ENCODE data around the gene PSMC3. TPM values are rescaled to one million over a fixed set of nuclear protein-coding genes. Genes with fewer than 3 reads are reported as not detected.

Gene PSMC3
- total RNA-seq, 2 experiments from 2014 or later, result 179 TPM

DNA sequence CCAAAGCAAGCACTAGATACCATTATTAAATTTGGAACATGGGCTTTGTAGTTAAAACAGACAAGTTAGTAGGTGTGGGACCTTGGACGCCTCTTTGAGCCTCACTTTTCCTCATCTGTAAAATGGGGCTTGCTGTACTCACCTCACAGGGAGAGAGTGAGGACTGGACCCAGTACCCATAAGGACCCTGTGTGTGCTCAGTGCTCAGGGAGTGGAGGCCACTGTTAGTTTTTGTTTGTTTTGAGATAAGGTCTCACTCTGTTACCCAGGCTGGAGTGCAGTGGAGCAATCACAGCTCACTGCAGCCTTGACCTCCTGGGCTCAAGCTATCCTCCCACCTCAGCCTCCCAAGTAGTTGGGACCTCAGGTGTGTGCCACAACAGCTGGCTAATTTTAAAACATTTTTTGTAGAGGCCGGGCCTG is 13.8 kb upstream of the PSMC3 start:
- H3K4me3 Mint-ChIP-seq, result no peak overlapping the region
- DNase-seq (no peak), ATAC-seq (no peak)
- peaks cover 8% of the 10 kb centered on the region for H3K4me1 Mint-ChIP-seq (ENCODE audit: low read depth)
- no peak overlapping the region for H3K27ac Mint-ChIP-seq
- no peaks in the 10 kb centered on the region for H3K9me3 Mint-ChIP-seq (ENCODE audit: insufficient read depth)
- H3K36me3 Mint-ChIP-seq (ENCODE audit: low read depth), result no peaks in the 10 kb centered on the region
- POLR2A ChIA-PET, result no interaction called here
- CTCF ChIA-PET, result interaction anchor here (1.5 kb wide), 1 partner anchor 14 kb away, joined by 6 read pairs; no protein-coding TSS in a partner anchor
- no peaks in the 10 kb centered on the region for H3K27me3 Mint-ChIP-seq (ENCODE audit: low read depth)

DNA sequence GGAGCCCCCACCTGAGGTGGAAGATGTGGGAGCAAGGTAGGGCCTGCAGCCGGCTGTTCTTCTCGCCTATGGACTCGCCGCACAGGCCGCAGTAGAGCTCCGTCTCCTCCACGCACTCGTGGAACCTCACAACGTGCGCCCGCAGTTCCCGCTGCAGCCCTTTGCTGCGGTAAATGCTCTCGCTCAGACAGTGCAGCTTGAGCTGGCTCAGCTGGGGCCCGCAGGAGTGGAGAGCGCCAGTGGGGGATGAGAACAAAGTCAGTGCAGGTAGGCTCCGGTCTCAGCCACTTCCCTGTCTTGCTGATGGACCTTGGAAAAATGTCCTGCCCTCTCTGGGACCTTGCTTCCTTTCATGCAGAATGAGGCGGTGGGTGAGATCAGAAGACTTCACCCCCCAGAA is 12.5 kb upstream of the PSMC3 start:
- peaks cover 6% of the 10 kb centered on the region for H3K4me1 Mint-ChIP-seq (ENCODE audit: low read depth)
- no peaks in the 10 kb centered on the region for H3K27me3 Mint-ChIP-seq (ENCODE audit: low read depth)
- POLR2A ChIA-PET, result no interaction called here
- ATAC-seq (no peak), DNase-seq (no peak)
- no peak overlapping the region for H3K27ac Mint-ChIP-seq
- H3K9me3 Mint-ChIP-seq (ENCODE audit: insufficient read depth), result no peaks in the 10 kb centered on the region
- no peak overlapping the region for H3K4me3 Mint-ChIP-seq
- CTCF ChIA-PET, result no interaction called here
- H3K36me3 Mint-ChIP-seq (ENCODE audit: low read depth), result no peaks in the 10 kb centered on the region

DNA sequence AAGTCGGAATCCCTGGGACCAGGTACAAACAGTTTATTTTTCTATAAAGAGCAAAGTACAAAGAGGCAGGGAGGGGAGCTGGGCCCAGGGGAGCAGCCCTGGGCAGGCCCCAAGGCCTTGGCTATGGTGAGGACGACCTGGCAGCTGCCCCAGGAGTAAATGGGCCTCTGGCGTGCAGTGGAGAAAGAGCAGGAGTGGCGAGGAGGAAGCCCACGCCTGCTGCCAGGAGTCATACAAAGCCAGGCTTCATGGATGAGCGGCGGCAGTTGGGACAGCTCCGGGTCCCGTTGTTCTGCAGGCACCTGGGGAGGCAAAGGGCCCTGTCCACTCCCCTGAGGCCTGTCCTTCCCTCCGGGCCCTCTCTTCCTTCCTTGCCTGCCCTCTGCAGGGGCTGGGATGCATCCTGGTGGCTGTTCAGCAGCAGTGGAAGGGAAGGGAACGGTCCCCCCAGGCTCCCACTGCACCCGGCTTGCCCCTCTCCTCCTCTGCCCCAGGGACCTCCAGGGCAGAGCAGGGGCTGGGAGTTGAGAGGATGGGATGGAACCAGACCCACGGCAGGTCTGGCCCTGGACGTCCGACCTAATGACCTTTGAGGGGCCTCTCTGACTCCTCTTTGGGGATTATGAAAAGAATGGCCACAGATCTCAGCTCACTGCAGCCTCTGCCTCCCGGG is 11.6 kb upstream of the PSMC3 start:
- CTCF ChIA-PET, result interaction anchor here (1.0 to 1.2 kb wide), 2 partner anchors 26 to 64 kb away, joined by 3 read pairs; no protein-coding TSS in a partner anchor
- no peak for DNase-seq
- Mint-ChIP-seq H3K4me1 (ENCODE audit: low read depth) (no peaks in the 10 kb centered on the region), H3K36me3 (ENCODE audit: low read depth) (no peaks in the 10 kb centered on the region), H3K27me3 (ENCODE audit: low read depth) (peaks cover 4% of the 10 kb centered on the region), H3K4me3 (no peak overlapping the region), H3K9me3 (ENCODE audit: insufficient read depth) (no peaks in the 10 kb centered on the region), H3K27ac (no peak overlapping the region)
- ATAC-seq, result no peak
- POLR2A ChIA-PET, result no interaction called here

DNA sequence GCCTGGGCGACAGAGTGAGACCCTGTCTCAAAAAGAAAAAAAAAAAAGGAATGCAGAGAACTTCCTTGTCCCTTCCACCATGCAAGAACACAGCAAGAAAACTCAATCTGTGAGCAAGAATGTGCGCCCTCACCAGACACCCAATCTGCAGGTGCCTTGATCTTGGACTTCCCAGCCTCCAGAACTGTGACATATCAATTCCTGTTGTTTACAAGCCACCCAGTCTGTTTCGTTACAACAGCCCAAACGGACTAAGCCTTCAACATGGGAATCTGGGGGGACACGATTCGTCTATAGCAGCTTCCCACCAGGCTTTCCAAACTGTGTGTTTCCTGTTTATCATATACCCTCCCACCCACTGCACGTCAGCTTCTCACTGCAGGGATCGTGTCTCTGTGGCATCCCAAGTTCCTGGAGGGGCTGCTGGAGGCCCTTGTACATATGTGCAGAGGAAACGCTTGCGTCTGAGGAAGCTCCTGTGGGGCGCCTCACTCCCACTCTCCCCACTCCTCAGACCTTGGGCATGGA is 11.0 kb upstream of the PSMC3 start:
- Mint-ChIP-seq H3K36me3 (ENCODE audit: low read depth) (no peaks in the 10 kb centered on the region), H3K27ac (no peak overlapping the region), H3K4me3 (no peak overlapping the region), H3K27me3 (ENCODE audit: low read depth) (peaks cover 4% of the 10 kb centered on the region), H3K9me3 (ENCODE audit: insufficient read depth) (no peaks in the 10 kb centered on the region), H3K4me1 (ENCODE audit: low read depth) (no peaks in the 10 kb centered on the region)
- no peak for ATAC-seq
- CTCF ChIA-PET, result interaction anchor here (1.0 to 1.2 kb wide), 2 partner anchors 25 to 63 kb away, joined by 3 read pairs; no protein-coding TSS in a partner anchor
- POLR2A ChIA-PET, result no interaction called here
- no peak for DNase-seq

DNA sequence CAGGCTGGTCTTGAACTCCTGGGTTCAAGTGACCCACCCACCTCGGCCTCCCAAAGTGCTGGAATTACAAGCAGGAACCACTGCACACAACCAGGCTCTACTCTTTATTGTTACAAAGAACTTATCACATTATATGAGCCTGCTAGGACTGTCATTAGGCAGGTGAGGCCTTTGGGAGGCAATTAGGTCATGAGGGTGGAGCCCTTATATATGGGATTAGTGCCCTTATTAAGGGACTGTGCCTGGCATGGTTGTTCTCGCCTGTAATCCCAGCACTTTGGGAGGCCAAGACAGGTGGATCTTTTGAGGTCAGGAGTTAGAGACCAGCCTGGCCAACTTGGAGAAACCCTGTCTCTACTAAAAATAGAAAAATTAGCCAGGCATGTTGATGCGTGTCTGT is 10.5 kb upstream of the PSMC3 start:
- H3K9me3 Mint-ChIP-seq (ENCODE audit: insufficient read depth), result no peaks in the 10 kb centered on the region
- no peaks in the 10 kb centered on the region for H3K4me1 Mint-ChIP-seq (ENCODE audit: low read depth)
- H3K27ac Mint-ChIP-seq, result no peak overlapping the region
- no peak overlapping the region for H3K4me3 Mint-ChIP-seq
- ChIA-PET POLR2A (no interaction called here), CTCF (interaction anchor here (1.0 to 1.2 kb wide), 2 partner anchors 24 to 62 kb away, joined by 3 read pairs; no protein-coding TSS in a partner anchor)
- DNase-seq (no peak), ATAC-seq (no peak)
- peaks cover 4% of the 10 kb centered on the region for H3K27me3 Mint-ChIP-seq (ENCODE audit: low read depth)
- H3K36me3 Mint-ChIP-seq (ENCODE audit: low read depth), result no peaks in the 10 kb centered on the region

DNA sequence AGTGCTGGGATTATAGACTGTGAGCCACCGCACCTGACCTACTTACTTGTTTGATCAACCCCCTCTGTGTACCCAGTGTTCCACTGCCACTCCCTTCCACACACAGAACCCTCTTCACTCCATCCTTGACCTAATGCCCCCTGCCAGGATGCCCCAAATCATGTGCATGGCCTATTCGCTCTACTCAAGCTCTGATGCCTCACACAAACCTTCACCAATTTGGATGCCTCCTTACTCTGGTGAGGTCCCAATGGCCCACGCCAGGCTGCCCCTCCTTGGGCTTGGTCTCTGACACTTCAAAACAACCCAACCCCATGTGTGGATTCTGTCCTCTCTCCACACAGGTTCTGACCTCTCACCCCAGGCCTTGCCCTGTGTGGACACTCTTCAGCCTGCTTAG is 9.4 kb upstream of the PSMC3 start:
- Mint-ChIP-seq H3K36me3 (ENCODE audit: low read depth) (no peaks in the 10 kb centered on the region), H3K27me3 (ENCODE audit: low read depth) (peaks cover 4% of the 10 kb centered on the region), H3K27ac (no peak overlapping the region), H3K4me3 (no peak overlapping the region), H3K9me3 (ENCODE audit: insufficient read depth) (no peaks in the 10 kb centered on the region), H3K4me1 (ENCODE audit: low read depth) (no peaks in the 10 kb centered on the region)
- ChIA-PET CTCF (no interaction called here), POLR2A (no interaction called here)
- DNase-seq, result no peak
- ATAC-seq, result no peak

DNA sequence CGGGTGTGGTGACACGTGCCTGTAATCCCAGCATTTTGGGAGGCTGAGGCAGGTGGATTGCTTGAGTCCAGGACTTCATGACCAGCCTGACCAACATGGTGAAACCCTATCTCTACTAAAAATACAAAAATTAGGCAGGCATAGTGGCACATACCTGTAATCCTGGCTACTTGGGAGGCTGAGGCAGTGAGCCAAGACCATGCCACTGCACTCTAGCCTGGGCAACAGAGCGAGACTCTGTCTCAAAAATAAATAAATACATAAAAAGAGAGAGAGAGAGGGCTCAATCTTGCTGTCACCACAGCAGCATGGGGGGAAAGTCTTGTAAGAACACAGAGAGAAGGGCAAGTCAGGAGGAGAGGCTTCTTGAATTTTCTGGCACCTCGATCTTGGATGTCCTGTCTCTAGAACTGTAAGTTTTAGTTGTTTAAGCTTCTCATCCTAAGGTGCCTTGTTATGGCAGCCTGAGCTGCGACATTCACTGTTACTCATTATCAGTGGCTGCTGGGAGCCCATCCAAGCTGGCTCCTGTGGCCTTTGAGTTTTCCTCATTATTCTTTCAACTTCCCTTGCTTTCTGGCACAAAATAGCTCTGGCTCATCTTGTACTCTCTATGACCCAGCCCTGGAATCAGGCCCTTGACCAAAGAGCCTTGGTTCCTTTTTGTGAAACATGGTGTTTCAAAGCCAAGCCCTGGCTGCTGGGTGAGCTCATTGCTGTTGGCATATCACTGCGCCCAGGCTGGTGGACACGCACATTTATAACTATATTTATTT is 8.0 kb upstream of the PSMC3 start:
- no peak overlapping the region for H3K27ac Mint-ChIP-seq
- no peaks in the 10 kb centered on the region for H3K36me3 Mint-ChIP-seq (ENCODE audit: low read depth)
- ChIA-PET CTCF (no interaction called here), POLR2A (no interaction called here)
- H3K27me3 Mint-ChIP-seq (ENCODE audit: low read depth), result peaks cover 4% of the 10 kb centered on the region
- H3K4me1 Mint-ChIP-seq (ENCODE audit: low read depth), result no peaks in the 10 kb centered on the region
- H3K9me3 Mint-ChIP-seq (ENCODE audit: insufficient read depth), result no peaks in the 10 kb centered on the region
- DNase-seq (no peak), ATAC-seq (no peak)
- no peak overlapping the region for H3K4me3 Mint-ChIP-seq

DNA sequence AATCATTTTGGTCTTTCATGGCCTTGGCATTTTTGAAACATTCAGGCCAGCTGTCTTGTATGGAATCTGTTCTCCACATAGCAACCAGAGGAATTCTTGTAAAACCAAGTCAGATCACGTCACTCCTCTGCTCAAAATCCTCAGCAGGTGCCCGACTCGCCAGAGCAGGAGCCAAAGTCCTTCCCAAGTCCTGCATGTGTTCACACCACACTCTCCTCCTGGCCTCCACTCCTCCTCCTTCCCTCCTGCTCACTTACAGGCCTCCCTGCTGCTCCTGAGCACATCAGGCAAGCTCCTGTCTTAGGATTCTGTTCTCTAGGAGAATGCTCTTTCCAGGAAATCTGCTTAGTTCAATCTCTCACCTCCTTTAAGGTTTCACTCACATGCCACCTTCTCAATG is 6.9 kb upstream of the PSMC3 start:
- no peak overlapping the region for H3K27ac Mint-ChIP-seq
- H3K4me3 Mint-ChIP-seq, result no peak overlapping the region
- no peaks in the 10 kb centered on the region for H3K36me3 Mint-ChIP-seq (ENCODE audit: low read depth)
- ChIA-PET CTCF (interaction anchor here (1.2 to 1.6 kb wide), 2 partner anchors 22 to 59 kb away, joined by 3 to 4 read pairs; no protein-coding TSS in a partner anchor), POLR2A (no interaction called here)
- H3K4me1 Mint-ChIP-seq (ENCODE audit: low read depth), result no peaks in the 10 kb centered on the region
- H3K27me3 Mint-ChIP-seq (ENCODE audit: low read depth), result peaks cover 4% of the 10 kb centered on the region
- DNase-seq, result no peak
- H3K9me3 Mint-ChIP-seq (ENCODE audit: insufficient read depth), result no peaks in the 10 kb centered on the region
- ATAC-seq, result no peak

DNA sequence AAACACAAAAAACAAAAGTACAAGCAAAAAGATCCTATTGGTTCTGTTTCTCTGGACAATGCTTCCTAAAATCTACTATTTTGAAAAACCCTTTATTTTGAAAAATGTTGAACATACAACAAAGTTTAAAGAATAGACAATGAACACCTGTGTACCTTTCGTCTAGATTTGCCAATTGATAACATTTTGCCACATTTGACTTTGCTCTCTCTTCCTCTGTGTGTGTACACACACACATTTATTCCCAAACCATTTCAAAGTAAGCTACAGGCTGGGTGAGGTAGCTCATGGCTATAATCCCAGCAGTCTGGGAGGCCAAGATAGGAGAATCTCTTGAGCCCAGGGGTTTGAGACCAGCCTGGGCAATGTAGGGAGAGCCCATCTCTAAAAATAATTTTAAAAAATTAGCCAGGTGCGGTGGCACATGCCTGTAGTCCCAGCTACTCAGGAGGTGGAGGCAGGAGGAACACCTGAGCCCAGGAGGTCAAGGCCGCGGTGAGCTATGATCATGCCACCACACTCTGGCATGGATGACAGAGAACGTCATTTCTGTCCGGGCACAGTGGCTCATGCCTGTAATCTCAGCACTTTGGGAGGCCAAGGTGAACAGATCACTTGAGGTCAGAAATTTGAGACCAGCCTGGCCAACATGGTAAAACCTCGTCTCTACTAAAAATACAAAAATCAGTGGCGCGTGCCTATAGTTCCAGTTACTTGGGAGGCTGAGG is 5.3 kb upstream of the PSMC3 start:
- Mint-ChIP-seq H3K27me3 (ENCODE audit: low read depth) (peaks cover 4% of the 10 kb centered on the region), H3K9me3 (ENCODE audit: insufficient read depth) (no peaks in the 10 kb centered on the region), H3K4me1 (ENCODE audit: low read depth) (peaks cover 5% of the 10 kb centered on the region), H3K27ac (no peak overlapping the region), H3K36me3 (ENCODE audit: low read depth) (no peaks in the 10 kb centered on the region), H3K4me3 (no peak overlapping the region)
- ChIA-PET POLR2A (no interaction called here), CTCF (interaction anchor here (0.7 to 1.6 kb wide), 2 partner anchors 58 to 164 kb away, joined by 3 to 4 read pairs; no protein-coding TSS in a partner anchor)
- no peak for ATAC-seq
- no peak for DNase-seq

DNA sequence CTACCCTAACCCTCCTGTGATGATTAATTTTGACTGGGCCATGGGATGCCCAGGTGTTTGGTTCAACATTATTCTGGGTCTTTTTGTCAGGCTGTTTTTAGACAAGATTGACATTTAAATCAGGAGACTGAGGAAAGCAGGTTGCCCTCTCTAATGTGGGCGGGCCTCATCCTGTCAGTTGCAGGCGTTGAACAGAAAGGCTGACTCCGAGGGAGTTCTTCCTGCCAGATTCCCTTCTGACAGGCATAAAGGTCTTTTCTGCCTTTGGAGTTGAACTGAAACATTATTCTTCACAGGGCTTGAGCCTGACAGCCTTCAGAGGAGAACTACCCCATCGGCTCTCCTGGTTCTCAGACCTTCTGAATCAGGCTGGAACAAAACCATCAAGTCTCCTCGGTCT is 4.3 kb upstream of the PSMC3 start:
- Mint-ChIP-seq H3K36me3 (ENCODE audit: low read depth) (peaks cover 8% of the 10 kb centered on the region), H3K4me3 (no peak overlapping the region), H3K9me3 (ENCODE audit: insufficient read depth) (no peaks in the 10 kb centered on the region), H3K27me3 (ENCODE audit: low read depth) (peaks cover 4% of the 10 kb centered on the region), H3K4me1 (ENCODE audit: low read depth) (peaks cover 10% of the 10 kb centered on the region), H3K27ac (no peak overlapping the region)
- CTCF ChIA-PET, result interaction anchor here (0.7 kb wide), 1 partner anchor 163 kb away, joined by 3 read pairs; no protein-coding TSS in a partner anchor
- no peak for ATAC-seq
- no peak for DNase-seq
- POLR2A ChIA-PET, result no interaction called here

DNA sequence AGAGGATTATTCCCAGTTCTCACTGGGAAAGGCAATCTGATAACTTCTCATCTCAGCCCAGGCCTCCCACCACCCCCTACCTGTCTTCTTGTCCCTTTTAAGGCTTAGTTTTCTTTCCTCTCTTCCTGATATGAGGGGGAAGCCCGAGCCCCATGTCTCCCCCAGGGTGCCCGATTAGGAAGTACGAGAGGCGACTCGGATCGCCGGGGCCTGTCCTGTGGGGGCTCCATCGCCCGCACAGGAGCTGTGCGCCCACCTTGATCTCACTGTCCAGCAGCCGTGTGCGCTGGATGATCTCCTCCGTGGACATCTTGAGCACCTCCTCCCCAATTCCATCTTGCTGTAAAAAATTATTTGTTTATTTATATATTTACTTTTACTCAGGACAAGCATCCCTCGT is 628 bp downstream of the PSMC3 start:
- ATAC-seq, result no peak
- ChIA-PET CTCF (interaction anchor here (1.5 to 2.3 kb wide), 4 partner anchors 14 to 52 kb away, joined by 10 to 16 read pairs (median 12); no protein-coding TSS in a partner anchor), POLR2A (interaction anchor here (0.6 to 3.8 kb wide), 9 partner anchors 10 to 341 kb away, joined by 3 to 36 read pairs (median 3); partner anchors contain the start of genes KBTBD4 and SLC39A13)
- Mint-ChIP-seq H3K4me3 (peak overlapping the region; percentile 100), H3K4me1 (ENCODE audit: low read depth) (peaks cover 31% of the 10 kb centered on the region), H3K27ac (peak overlapping the region; percentile 100), H3K9me3 (ENCODE audit: insufficient read depth) (no peaks in the 10 kb centered on the region), H3K36me3 (ENCODE audit: low read depth) (peaks cover 47% of the 10 kb centered on the region), H3K27me3 (ENCODE audit: low read depth) (no peaks in the 10 kb centered on the region)
- no peak for DNase-seq
